Measurements from ENCODE around the gene HNRNPF.

HNRNPF gene

GRCh38 chr10:43421201-43421507, 12.2 kb upstream of the HNRNPF start:
- no peak for DNase-seq

- DNase-seq = peak; percentile 40
These were observed 11.6 kb upstream of the HNRNPF start for GRCh38 chr10:43420369-43421200.

- no peak for DNase-seq
These were observed 11.0 kb upstream of the HNRNPF start for GRCh38 chr10:43419997-43420368.

- no peak for DNase-seq
These were observed 9.2 kb upstream of the HNRNPF start for GRCh38 chr10:43417950-43418768.

GRCh38 chr10:43415544-43415943, 6.6 kb upstream of the HNRNPF start:
- no peak for DNase-seq

GRCh38 chr10:43411536-43411935, 2.5 kb upstream of the HNRNPF start:
- DNase-seq = no peak

GRCh38 chr10:43410345-43410744, 1.4 kb upstream of the HNRNPF start:
- DNase-seq = no peak

GRCh38 chr10:43409385-43410109, 561 bp upstream of the HNRNPF start:
- DNase-seq = no peak

GRCh38 chr10:43408331-43408709, 666 bp downstream of the HNRNPF start:
- no peak for DNase-seq

- DNase-seq = peak; percentile 67
These were observed 1.2 kb downstream of the HNRNPF start for GRCh38 chr10:43407576-43408330.

GRCh38 chr10:43407148-43407575, 1.8 kb downstream of the HNRNPF start:
- DNase-seq = no peak

GRCh38 chr10:43404704-43405084, 4.3 kb downstream of the HNRNPF start:
- DNase-seq = no peak

- DNase-seq = no peak
These were observed 4.9 kb downstream of the HNRNPF start for GRCh38 chr10:43403911-43404703.

GRCh38 chr10:43402880-43403452, 6.0 kb downstream of the HNRNPF start:
- no peak for DNase-seq

GRCh38 chr10:43402176-43402575, 6.8 kb downstream of the HNRNPF start:
- DNase-seq = no peak

- DNase-seq = no peak
These were observed 7.4 kb downstream of the HNRNPF start for GRCh38 chr10:43401627-43402026.

- no peak for DNase-seq
These were observed 9.4 kb downstream of the HNRNPF start for GRCh38 chr10:43399320-43400310.

- no peak for DNase-seq
These were observed 10.1 kb downstream of the HNRNPF start for GRCh38 chr10:43398939-43399319.

- DNase-seq = peak; percentile 90
These were observed 11.9 kb downstream of the HNRNPF start for GRCh38 chr10:43396928-43397624.

All from DMS153 (cell line).